Central memory CD8-positive, alpha-beta T cell (primary cell): Measurements from ENCODE around the gene SHC1.

Source experiments
- ATAC-seq: fragments of 150-1000 bp; cut with Tn5 transposase; replicated peaks from 2 replicates; pipeline ENCODE4 v1.10.0; 2022; ENCODE audit warnings: mild to moderate bottlenecking, moderate FRiP score, moderate number of reproducible peaks; ENCODE audit not compliant: poor library complexity, severe bottlenecking; ENCODE audit errors: extremely low read depth
- DNase-seq, 2 donors: peaks; one replicate each; pipeline ENCODE4 v3.0.0; 2021; ENCODE audit warnings: low spot score in 2 of 2
- H3K27ac Mint-ChIP-seq: one replicate; pipeline ENCODE4 v1.8.0; 2022; ENCODE audit warnings: low read depth, mild to moderate bottlenecking, moderate library complexity, mixed read lengths
- H3K27me3 Mint-ChIP-seq: one replicate; pipeline ENCODE4 v1.8.0; 2022; ENCODE audit warnings: mixed read lengths
- H3K36me3 Mint-ChIP-seq: one replicate; pipeline ENCODE4 v1.8.0; 2022; ENCODE audit warnings: mild to moderate bottlenecking, moderate library complexity, mixed read lengths; ENCODE audit not compliant: insufficient read depth
- H3K4me1 Mint-ChIP-seq: one replicate; pipeline ENCODE4 v1.8.0; 2022; ENCODE audit warnings: mixed read lengths
- H3K4me3 Mint-ChIP-seq: one replicate; pipeline ENCODE4 v1.8.0; 2022; ENCODE audit warnings: mild to moderate bottlenecking, moderate library complexity, mixed read lengths
- H3K9me3 Mint-ChIP-seq: one replicate; pipeline ENCODE4 v1.8.0; 2022; ENCODE audit warnings: mixed read lengths

Gene SHC1

DNA sequence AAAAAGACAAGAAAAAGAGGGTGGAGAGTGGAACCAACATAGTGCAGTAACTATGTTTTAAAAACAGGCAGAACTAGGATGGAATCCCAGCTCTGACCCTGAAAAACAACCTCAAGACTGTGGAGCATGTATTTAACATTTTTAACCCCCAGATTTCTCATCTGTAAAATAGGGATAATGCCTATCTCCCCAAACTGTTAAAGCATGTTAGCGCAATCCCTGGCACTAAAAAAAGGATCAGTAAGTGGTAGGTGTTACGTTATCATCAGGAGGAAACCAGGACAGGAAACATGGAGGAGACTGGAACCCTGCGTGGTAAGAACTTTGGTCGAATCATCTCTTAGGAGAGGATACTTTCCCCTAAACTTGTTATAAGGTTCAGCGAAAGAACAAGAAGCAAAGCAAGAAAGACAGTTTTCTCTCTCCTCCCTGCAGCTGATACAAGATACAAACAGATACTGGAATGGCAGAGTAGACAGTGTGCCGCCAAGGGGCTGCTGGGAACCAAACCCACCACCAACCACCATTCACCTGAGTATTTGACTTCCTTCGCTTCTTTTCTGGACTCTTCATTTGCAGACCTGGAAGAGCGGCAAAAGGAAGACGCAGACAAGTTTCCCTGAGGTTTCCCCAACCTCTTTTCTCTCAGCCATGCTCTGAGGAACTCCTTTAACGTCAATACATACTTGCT is 10.0 kb downstream of the SHC1 start:
- peaks cover 38% of the 10 kb centered on the region for H3K36me3 Mint-ChIP-seq
- DNase-seq (no peak), ATAC-seq (no peak)
- H3K9me3 Mint-ChIP-seq: no peaks in the 10 kb centered on the region
- H3K4me3 Mint-ChIP-seq: peak overlapping the region; percentile 81
- H3K27me3 Mint-ChIP-seq: no peaks in the 10 kb centered on the region
- H3K4me1 Mint-ChIP-seq: peaks cover 36% of the 10 kb centered on the region
- H3K27ac Mint-ChIP-seq: peak overlapping the region; percentile 86

DNA sequence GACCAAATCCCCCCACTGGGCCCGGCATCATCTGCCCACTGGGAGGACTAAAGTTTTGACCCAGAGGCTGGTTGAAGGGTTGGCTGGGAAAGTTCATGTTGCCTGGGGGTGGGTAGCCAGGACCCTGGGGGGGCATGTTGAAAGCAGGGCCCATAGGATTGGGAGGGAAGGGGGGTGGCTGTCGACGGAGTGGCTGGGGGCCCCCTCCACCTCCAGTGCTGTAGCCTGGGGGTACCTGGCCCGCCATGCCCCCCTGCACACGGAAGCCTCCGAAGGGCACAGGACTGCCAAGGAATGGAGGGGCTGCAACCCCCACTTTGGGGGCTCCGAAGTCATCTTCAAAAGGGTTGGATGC is 11.1 kb downstream of the SHC1 start:
- DNase-seq (no peak), ATAC-seq (no peak)
- no peaks in the 10 kb centered on the region for H3K9me3 Mint-ChIP-seq
- H3K27ac Mint-ChIP-seq: no peak overlapping the region
- H3K4me3 Mint-ChIP-seq: peak overlapping the region; percentile 81
- H3K36me3 Mint-ChIP-seq: peaks cover 44% of the 10 kb centered on the region
- H3K4me1 Mint-ChIP-seq: peaks cover 46% of the 10 kb centered on the region
- H3K27me3 Mint-ChIP-seq: no peaks in the 10 kb centered on the region

DNA sequence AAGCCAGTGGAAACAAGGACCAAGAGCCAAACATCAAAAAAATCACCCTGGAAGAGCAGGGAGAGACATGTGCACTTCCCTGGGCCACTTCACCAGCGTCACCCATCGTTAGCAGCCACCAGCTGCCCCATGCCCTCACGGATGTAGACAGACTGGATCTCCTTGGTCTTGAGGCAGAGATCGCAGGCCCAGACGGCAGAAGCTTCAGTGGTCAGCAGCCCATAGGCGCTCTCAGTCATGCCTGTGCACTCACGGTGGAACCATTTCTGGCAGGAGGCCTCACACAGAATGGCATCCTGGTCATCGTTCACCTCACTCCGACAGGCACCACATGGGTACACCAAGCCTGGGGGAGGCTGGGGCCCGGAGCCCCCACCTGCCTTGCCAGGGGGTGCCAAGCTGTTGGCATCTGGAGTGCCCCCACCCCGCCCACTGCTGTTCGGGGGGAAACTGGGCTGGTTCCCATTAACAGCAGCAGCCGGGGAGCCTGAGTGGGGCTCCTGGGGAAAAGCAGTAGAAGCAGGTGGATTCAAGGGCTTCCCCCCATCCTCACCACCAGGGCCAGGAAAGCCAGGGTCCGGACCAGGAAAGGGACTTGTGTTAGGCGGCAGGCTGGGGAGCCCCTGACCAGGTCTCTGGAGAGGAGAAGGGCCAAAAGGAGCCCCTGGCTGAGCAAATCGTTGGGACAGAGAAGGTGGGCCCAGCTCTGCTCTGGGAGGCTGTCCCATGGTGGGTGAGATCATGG is 11.7 kb downstream of the SHC1 start:
- Mint-ChIP-seq H3K4me3 (peak overlapping the region; percentile 81), H3K27me3 (no peaks in the 10 kb centered on the region), H3K9me3 (no peaks in the 10 kb centered on the region), H3K27ac (no peak overlapping the region), H3K36me3 (peaks cover 46% of the 10 kb centered on the region), H3K4me1 (peaks cover 50% of the 10 kb centered on the region)
- ATAC-seq (no peak), DNase-seq (no peak)

DNA sequence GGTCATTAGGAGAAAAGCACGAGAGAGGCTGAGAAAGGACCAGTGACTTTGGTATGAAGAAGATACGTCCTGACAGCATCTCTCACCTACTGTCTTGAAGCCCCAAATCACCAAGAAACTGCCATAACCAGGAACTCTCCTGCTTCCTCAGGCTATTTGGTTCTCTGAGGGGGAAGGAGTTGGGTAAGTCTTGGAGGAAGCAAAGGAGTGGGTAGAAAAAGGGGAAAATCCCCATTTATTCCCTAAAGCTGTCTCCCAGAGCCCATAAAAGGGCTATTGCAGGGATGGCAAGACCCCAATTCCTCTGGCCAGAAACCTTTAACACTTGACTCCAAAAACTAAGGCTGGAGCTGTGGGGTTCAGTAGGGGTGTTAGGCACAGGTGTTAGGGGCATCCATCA is 12.5 kb downstream of the SHC1 start:
- no peak for ATAC-seq
- H3K27ac Mint-ChIP-seq: no peak overlapping the region
- H3K9me3 Mint-ChIP-seq: no peaks in the 10 kb centered on the region
- no peak overlapping the region for H3K4me3 Mint-ChIP-seq
- no peak for DNase-seq
- H3K27me3 Mint-ChIP-seq: no peaks in the 10 kb centered on the region
- H3K36me3 Mint-ChIP-seq: peaks cover 45% of the 10 kb centered on the region
- H3K4me1 Mint-ChIP-seq: peaks cover 54% of the 10 kb centered on the region

DNA sequence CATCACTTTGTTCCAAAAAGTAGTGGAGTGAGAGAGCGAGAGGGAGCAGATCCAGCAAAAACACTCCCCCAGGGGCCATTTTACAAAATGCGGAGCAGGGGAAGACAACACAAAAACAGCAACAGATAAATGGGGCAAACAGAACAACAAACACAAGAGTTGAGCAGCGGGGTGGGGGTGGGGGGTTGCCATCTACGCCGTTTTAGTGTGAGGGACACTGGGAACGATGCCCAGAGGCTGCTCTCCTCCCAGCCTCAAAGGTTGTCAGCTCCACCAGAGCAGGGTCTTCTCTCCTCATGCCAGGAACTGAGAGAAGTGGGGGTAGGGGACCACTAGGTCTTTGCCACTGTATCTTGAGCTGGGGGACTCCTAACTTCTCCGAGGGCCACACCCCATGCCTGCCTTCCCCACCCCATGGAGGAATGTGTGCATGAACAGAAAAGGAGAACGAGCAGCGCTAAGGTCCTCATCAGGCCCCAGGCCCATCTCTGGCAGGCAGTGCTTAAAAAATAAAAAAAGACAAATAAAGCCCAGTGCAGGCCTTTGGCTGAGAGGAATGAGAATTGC is 13.4 kb downstream of the SHC1 start:
- Mint-ChIP-seq H3K4me1 (peaks cover 54% of the 10 kb centered on the region), H3K9me3 (no peaks in the 10 kb centered on the region), H3K27me3 (no peaks in the 10 kb centered on the region), H3K4me3 (no peak overlapping the region), H3K36me3 (peaks cover 50% of the 10 kb centered on the region), H3K27ac (peak overlapping the region; percentile 49)
- DNase-seq (no peak), ATAC-seq (no peak)

DNA sequence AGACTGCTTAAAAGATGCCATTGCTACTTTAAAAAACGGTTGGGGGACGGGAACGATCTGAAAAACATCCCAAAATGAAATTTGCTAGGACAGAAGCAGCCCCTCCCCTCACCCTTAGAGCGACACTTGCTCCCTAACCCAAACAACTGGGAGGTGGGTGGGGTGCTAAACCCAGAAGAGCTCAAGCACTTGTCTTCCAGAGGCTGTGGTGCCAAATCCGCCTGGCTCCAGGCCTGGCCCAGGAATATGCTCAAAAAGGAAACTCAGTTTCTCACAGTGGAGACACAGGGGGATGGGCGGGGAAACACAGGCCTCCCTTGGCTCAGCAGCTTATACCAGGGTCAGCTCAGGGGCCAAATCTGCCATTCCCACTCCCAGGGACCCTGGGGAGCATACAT is 14.0 kb downstream of the SHC1 start:
- Mint-ChIP-seq H3K27ac (peak overlapping the region; percentile 98), H3K36me3 (peaks cover 54% of the 10 kb centered on the region), H3K27me3 (no peaks in the 10 kb centered on the region), H3K4me3 (peak overlapping the region; percentile 97), H3K4me1 (peaks cover 59% of the 10 kb centered on the region), H3K9me3 (no peaks in the 10 kb centered on the region)
- ATAC-seq: no peak
- no peak for DNase-seq

DNA sequence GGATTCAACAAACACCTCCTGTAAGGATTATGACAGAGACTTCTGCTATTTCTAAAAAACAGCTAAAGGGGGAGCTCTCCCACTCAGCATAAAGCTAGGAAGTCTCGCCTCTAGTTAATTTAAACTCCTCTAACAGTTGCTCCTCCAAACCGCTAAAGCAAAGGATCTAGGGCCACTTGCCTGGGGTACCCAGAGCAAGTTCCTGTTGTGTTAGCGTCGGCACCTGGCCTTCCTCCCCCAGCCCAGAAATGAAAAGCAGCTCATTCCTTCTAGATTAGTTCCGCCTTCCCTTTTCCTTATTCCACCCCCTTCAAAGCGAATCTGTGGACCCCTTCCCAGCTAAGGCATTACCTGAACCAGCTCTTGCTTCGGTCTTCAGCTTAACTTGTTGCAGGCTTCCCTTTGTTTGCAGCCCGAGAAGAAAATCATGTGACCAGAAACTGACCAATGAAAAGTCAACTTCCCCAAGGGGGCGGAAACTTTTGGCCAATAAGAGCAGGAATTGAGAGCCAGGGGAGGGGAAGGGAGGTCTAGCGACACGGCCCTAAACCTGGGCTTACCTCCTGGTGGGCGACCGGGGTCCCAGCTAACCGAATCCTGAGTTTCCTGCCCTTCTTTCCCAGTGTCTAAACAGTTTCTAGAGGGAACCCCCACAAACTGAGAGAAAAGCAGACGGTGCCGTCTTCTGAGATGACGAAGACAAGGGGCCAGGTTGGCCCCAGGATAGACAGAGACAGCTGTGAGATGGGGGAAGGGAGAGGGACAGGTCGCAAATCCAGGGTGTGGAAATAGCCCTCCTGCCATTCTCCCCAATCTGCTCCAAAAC is 14.6 kb downstream of the SHC1 start, which contains the start of gene PBXIP1:
TSS of gene PBXIP1 (minus strand) at position 382 of the 826 bp plus-strand sequence. CDS start 2,378 bp downstream, outside the sequence.
- no peaks in the 10 kb centered on the region for H3K27me3 Mint-ChIP-seq
- H3K4me1 Mint-ChIP-seq: peaks cover 62% of the 10 kb centered on the region
- H3K27ac Mint-ChIP-seq: peak within 1 kb of the TSS; percentile 98
- ATAC-seq: peak; percentile 52
- H3K36me3 Mint-ChIP-seq: peaks cover 56% of the 10 kb centered on the region
- DNase-seq: peak; percentile 73 to 90
- H3K4me3 Mint-ChIP-seq: peak within 1 kb of the TSS; percentile 97
- no peaks in the 10 kb centered on the region for H3K9me3 Mint-ChIP-seq

DNA sequence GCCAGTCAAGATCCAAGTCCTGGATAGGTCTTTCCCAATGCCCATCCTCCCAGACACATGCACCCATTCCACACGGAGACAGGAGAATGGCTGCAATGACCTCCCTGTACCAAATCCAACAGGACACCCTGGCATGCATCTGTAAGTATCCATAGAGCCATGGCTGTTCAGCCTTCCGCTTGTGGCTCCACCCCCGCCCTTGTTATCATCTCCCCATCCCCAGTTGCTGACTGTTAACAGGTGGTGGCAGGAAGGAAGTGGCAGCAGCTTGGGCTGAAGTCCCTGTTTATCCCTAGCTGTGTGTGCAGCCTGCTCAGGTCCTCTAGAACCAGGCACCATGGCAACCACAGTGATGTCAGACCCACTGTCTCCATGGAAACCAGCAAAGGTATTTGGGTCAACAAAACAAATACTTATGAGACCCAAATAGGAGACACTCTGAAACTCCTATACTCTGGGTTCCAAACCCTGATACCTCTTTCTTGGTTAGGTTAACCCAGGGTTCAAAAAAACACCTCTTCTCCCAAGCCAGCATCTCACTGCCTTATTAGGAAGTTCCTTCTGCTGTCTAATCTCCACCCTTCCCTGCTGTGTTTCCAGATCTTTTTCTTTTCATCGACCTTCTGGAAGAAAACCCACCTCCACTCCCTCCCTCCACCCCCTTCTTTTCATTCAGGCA is 15.4 kb downstream of the SHC1 start:
- H3K4me3 Mint-ChIP-seq: peak overlapping the region; percentile 97
- H3K9me3 Mint-ChIP-seq: no peaks in the 10 kb centered on the region
- peaks cover 61% of the 10 kb centered on the region for H3K4me1 Mint-ChIP-seq
- ATAC-seq (peak; percentile 90), DNase-seq (peak; percentile 80 to 96)
- H3K36me3 Mint-ChIP-seq: peaks cover 62% of the 10 kb centered on the region
- H3K27ac Mint-ChIP-seq: peak overlapping the region; percentile 98
- no peaks in the 10 kb centered on the region for H3K27me3 Mint-ChIP-seq

DNA sequence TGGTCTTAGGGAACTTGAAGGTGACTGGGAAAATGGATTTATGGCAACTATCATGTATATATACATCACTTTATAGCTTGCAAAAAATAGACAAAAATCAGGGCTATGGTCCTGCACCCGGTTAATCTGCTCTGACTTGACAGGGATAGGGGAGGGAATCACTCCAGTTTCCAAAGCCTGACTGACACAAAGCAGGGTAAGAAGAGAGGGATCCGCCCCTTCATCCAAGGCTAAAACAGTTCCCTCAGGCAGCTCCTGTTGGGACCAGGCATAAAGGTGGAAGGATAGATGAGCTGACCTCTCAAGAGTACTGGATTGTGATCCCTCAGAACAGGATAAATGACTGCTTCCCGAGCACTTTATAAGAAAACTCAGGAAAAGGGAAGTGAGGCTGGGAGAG is 16.0 kb downstream of the SHC1 start:
- Mint-ChIP-seq H3K4me1 (peaks cover 60% of the 10 kb centered on the region), H3K36me3 (peaks cover 64% of the 10 kb centered on the region), H3K4me3 (peak overlapping the region; percentile 97), H3K27ac (peak overlapping the region; percentile 98), H3K9me3 (no peaks in the 10 kb centered on the region), H3K27me3 (no peaks in the 10 kb centered on the region)
- DNase-seq: no peak
- ATAC-seq: no peak

DNA sequence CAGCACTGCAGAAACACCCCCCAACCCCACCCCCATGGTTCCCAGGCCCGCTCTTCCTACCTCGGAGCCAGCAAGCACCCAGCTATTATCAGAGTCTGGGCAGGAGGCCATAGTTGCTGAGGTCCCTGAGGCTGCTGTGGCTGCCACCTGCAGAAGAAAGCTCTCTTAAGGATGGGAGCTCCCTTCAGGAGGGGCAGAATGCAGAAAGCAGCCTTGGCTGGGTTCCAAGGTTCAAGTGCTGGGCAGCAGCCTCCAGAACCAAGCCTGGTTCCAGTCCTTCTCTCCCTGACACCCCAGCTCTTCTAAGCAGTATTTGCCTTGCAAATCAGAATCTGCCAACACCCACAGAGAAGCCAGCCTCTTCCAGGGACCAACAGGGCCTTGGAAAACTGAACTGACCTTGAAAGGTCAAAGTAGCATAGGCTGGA is 16.9 kb downstream of the SHC1 start:
- Mint-ChIP-seq H3K27ac (peak overlapping the region; percentile 98), H3K27me3 (no peaks in the 10 kb centered on the region), H3K36me3 (peaks cover 72% of the 10 kb centered on the region), H3K4me1 (peaks cover 62% of the 10 kb centered on the region), H3K4me3 (peak overlapping the region; percentile 97), H3K9me3 (no peaks in the 10 kb centered on the region)
- DNase-seq (no peak), ATAC-seq (no peak)

DNA sequence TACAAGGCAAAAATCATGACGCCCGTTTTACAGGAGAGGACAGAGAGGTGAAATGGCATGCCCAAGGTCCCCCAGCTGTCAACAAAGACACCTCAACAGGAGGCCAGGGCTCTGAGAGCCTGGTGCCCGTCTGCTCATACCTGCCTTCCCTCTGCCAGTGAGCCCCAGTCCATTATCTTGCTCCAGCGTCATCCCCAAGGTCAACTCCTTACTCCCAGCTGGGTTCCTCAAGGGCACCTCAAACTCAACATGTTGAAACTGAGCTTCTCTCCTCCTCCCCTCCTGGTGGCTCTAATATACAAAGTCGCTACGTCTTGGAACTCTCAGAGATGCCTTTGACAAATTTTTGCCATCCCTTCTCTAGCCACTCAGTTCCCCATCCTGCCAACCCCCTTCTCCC is 17.9 kb downstream of the SHC1 start:
- peak overlapping the region; percentile 98 for H3K27ac Mint-ChIP-seq
- peak overlapping the region; percentile 97 for H3K4me3 Mint-ChIP-seq
- peaks cover 75% of the 10 kb centered on the region for H3K36me3 Mint-ChIP-seq

More for the DNA sequence above, 17.9 kb downstream of the SHC1 start:
- Mint-ChIP-seq H3K4me1 (peaks cover 68% of the 10 kb centered on the region), H3K27me3 (no peaks in the 10 kb centered on the region), H3K9me3 (no peaks in the 10 kb centered on the region)
- DNase-seq (no peak), ATAC-seq (no peak)
